IMR-90 (cell line): ENCODE measurements around the gene RAB39A. TPM values are rescaled to one million over a fixed set of nuclear protein-coding genes. Genes with fewer than 3 reads are reported as not detected.

Source experiments
- ATAC-seq: fragments of 200-7000 bp; cut with Tn5 transposase; 2 replicates; pipeline ENCODE4 v1.9.1; 2020; ENCODE audit warnings: low read depth, mild to moderate bottlenecking, moderate library complexity
- BruUV-seq: library from RNA; stranded (reverse); fragments of 400-500 nt; replicated peaks from 2 replicates; lab custom pipeline; 2021; lab: Mats Ljungman, UMichigan
- CTCF ChIA-PET: fragments of 300-600 bp; formaldehyde crosslinking; extraction: SDS; loops from one replicate; lab custom pipeline; 2021; ENCODE audit warnings: antibody characterized with exemption; lab: Yijun Ruan, JAX
- POLR2A ChIA-PET: fragments of 300-600 bp; sonication (Branson Sonifier 250); formaldehyde crosslinking; loops from one replicate; lab custom pipeline; 2022; ENCODE audit warnings: antibody characterized with exemption; ENCODE audit not compliant: unreplicated experiment; lab: Charles Lee
- DNase-seq: peaks from one replicate; pipeline ENCODE4 v3.0.0; 2013
- H2AFZ ChIP-seq: replicated peaks from 2 replicates; pipeline ENCODE3; 2013; ENCODE audit warnings: low read length, mild to moderate bottlenecking; ENCODE audit not compliant: poor library complexity
- H2AK5ac ChIP-seq: 2 replicates; pipeline ENCODE4 v1.6.1; 2013; ENCODE audit warnings: low read depth, low read length, inconsistent platforms
- H2AK9ac ChIP-seq: replicated peaks from 2 replicates; pipeline ENCODE3; 2013; ENCODE audit warnings: mild to moderate bottlenecking, low read depth, low read length, moderate library complexity; ENCODE audit not compliant: poor library complexity
- H2BK120ac ChIP-seq: 2 replicates; pipeline ENCODE4 v1.6.1; 2013; ENCODE audit warnings: low read depth, low read length, inconsistent platforms
- H2BK15ac ChIP-seq: 3 replicates; pipeline ENCODE4 v1.6.1; 2013; ENCODE audit warnings: low read depth, low read length, inconsistent platforms
- H2BK20ac ChIP-seq: 2 replicates; pipeline ENCODE4 v1.6.1; 2013; ENCODE audit warnings: low read depth, mild to moderate bottlenecking, inconsistent platforms, low read length, moderate library complexity
- H2BK5ac ChIP-seq: 2 replicates; pipeline ENCODE4 v1.6.1; 2013; ENCODE audit warnings: mild to moderate bottlenecking, low read depth, low read length, inconsistent platforms; ENCODE audit not compliant: poor library complexity, severe bottlenecking
- H3K14ac ChIP-seq: replicated peaks from 2 replicates; pipeline ENCODE4 v1.6.1; 2013; ENCODE audit warnings: low read depth, low read length, inconsistent platforms
- H3K18ac ChIP-seq: 2 replicates; pipeline ENCODE4 v1.6.1; 2013; ENCODE audit warnings: low read depth, low read length, control low read depth
- H3K23ac ChIP-seq: 2 replicates; pipeline ENCODE4 v1.6.1; 2013; ENCODE audit warnings: low read depth, low read length, inconsistent platforms
- H3K27ac ChIP-seq: 2 replicates; pipeline ENCODE4 v1.5.1; 2013; ENCODE audit warnings: mild to moderate bottlenecking, control low read depth, low read length; ENCODE audit not compliant: insufficient read depth
- H3K27me3 ChIP-seq: 2 replicates; pipeline ENCODE4 v1.6.1; 2013; ENCODE audit warnings: low read length; ENCODE audit not compliant: control insufficient read depth, insufficient read depth
- H3K36me3 ChIP-seq: 2 replicates; pipeline ENCODE4 v1.6.1; 2013; ENCODE audit warnings: low read length, mixed read lengths; ENCODE audit not compliant: control insufficient read depth, insufficient read depth
- H3K4ac ChIP-seq: 2 replicates; pipeline ENCODE4 v1.6.1; 2013; ENCODE audit warnings: low read depth, low read length, inconsistent platforms
- H3K4me1 ChIP-seq: 2 replicates; pipeline ENCODE4 v1.6.1; 2013; ENCODE audit warnings: low read length, mixed read lengths; ENCODE audit not compliant: control insufficient read depth, insufficient read depth
- H3K4me2 ChIP-seq: 2 replicates; pipeline ENCODE4 v1.6.1; 2013; ENCODE audit warnings: low read depth, mild to moderate bottlenecking, control low read depth, low read length, moderate library complexity
- H3K4me3 ChIP-seq: 2 replicates; pipeline ENCODE4 v1.5.1; 2013; ENCODE audit warnings: low read depth, mild to moderate bottlenecking, control low read depth, low read length, moderate library complexity; ENCODE audit not compliant: insufficient read depth
- H3K56ac ChIP-seq: 2 replicates; pipeline ENCODE4 v1.6.1; 2013; ENCODE audit warnings: low read length, inconsistent platforms; ENCODE audit not compliant: insufficient read depth; ENCODE audit errors: extremely low read depth
- H3K79me1 ChIP-seq, 2 experiments: 2 replicates each; pipeline ENCODE4 v1.6.1; 2013; ENCODE audit warnings: low read length in 2 of 2, inconsistent platforms in 1 of 2, low read depth in 1 of 2
- H3K9ac ChIP-seq: 2 replicates; pipeline ENCODE4 v1.6.1; 2013; ENCODE audit warnings: low read depth, low read length, control low read depth
- H3K9me1 ChIP-seq: 2 replicates; pipeline ENCODE4 v1.6.1; 2013; ENCODE audit warnings: low read length, inconsistent platforms; ENCODE audit not compliant: insufficient read depth
- H3K9me3 ChIP-seq: 2 replicates; pipeline ENCODE4 v1.6.1; 2013; ENCODE audit warnings: low read length; ENCODE audit not compliant: control insufficient read depth, insufficient read depth
- H4K20me1 ChIP-seq: 2 replicates; pipeline ENCODE4 v1.6.1; 2013; ENCODE audit warnings: low read length, inconsistent platforms; ENCODE audit not compliant: insufficient read depth
- H4K5ac ChIP-seq: 2 replicates; pipeline ENCODE4 v1.6.1; 2013; ENCODE audit warnings: mild to moderate bottlenecking, low read depth, low read length, control low read depth
- H4K8ac ChIP-seq, 2 experiments: 2 replicates each; pipeline ENCODE4 v1.6.1; 2013; ENCODE audit warnings: low read depth in 2 of 2, low read length in 2 of 2, control low read depth in 1 of 2, inconsistent platforms in 1 of 2
- H4K91ac ChIP-seq: 2 replicates; pipeline ENCODE4 v1.6.1; 2013; ENCODE audit warnings: low read depth, low read length, inconsistent platforms; ENCODE audit not compliant: insufficient read depth
- BHLHE40 ChIP-seq: fragments of 150-350 bp; IDR thresholded peaks from 2 replicates; pipeline ENCODE4 v1.6.1; 2016; ENCODE audit warnings: mild to moderate bottlenecking, low read depth, low read length
- CEBPB ChIP-seq: IDR thresholded peaks from 2 replicates; pipeline ENCODE4 v1.6.1; 2012; ENCODE audit warnings: low read depth, low read length, improper control_type of control experiment
- CHD1 ChIP-seq: IDR thresholded peaks from 2 replicates; pipeline ENCODE4 v1.6.1; 2012; ENCODE audit warnings: low read depth, low read length, improper control_type of control experiment
- CTCF ChIP-seq: conservative IDR thresholded peaks from 2 replicates; pipeline ENCODE4 v1.5.1; 2012; ENCODE audit warnings: mild to moderate bottlenecking, low read depth, low read length, improper control_type of control experiment
- FOS ChIP-seq: fragments of 150-350 bp; IDR thresholded peaks from 2 replicates; pipeline ENCODE4 v1.6.1; 2016; ENCODE audit warnings: low read depth, low read length
- MAFK ChIP-seq: IDR thresholded peaks from 2 replicates; pipeline ENCODE4 v1.6.1; 2012; ENCODE audit warnings: low read depth, low read length, improper control_type of control experiment
- MXI1 ChIP-seq: IDR thresholded peaks from 2 replicates; pipeline ENCODE4 v1.6.1; 2012; ENCODE audit warnings: low read depth, mild to moderate bottlenecking, low read length, moderate library complexity, borderline replicate concordance
- NFE2L2 ChIP-seq: fragments of 150-350 bp; IDR thresholded peaks from 2 replicates; pipeline ENCODE4 v1.6.1; 2016; ENCODE audit warnings: low read depth, mild to moderate bottlenecking, low read length
- RAD21 ChIP-seq: IDR thresholded peaks from 2 replicates; pipeline ENCODE4 v1.6.1; 2012; ENCODE audit warnings: low read length, improper control_type of control experiment
- RCOR1 ChIP-seq: IDR thresholded peaks from 2 replicates; pipeline ENCODE4 v1.6.1; 2012; ENCODE audit warnings: mild to moderate bottlenecking, low read length, improper control_type of control experiment; ENCODE audit not compliant: insufficient replicate concordance
- RFX5 ChIP-seq: IDR thresholded peaks from 2 replicates; pipeline ENCODE4 v1.8.0; 2012; ENCODE audit warnings: low read depth, mild to moderate bottlenecking, low read length, moderate library complexity
- SMC3 ChIP-seq: fragments of 150-350 bp; IDR thresholded peaks from 2 replicates; pipeline ENCODE4 v1.6.1; 2016; ENCODE audit warnings: low read depth, mild to moderate bottlenecking, antibody characterized with exemption, low read length, moderate library complexity
- USF2 ChIP-seq: fragments of 150-350 bp; IDR thresholded peaks from 2 replicates; pipeline ENCODE4 v1.6.1; 2017; ENCODE audit warnings: mild to moderate bottlenecking, antibody characterized with exemption, low read length, low read depth
- WGBS, 2 experiments: methylation state at CpG; one replicate each; pipeline versions ENCODE4 v1.1.5 to v1.1.7; 2013; ENCODE audit warnings: missing lambda C conversion rate in 2 of 2; ENCODE audit not compliant: insufficient read length in 1 of 2; ENCODE audit errors: extremely low coverage in 2 of 2; 5-methylcytosine and 5-hydroxymethylcytosine counted together
- dilution Hi-C: fragments of 300-500 bp; cut with HindIII; formaldehyde crosslinking; loops from one replicate; pipeline ENCODE4 v1.14.3; 2018; ENCODE audit warnings: low sequenced_read_pairs; ENCODE audit not compliant: unreplicated experiment
- in situ Hi-C: fragments of 300-500 bp; cut with MboI; formaldehyde crosslinking; loops from 3 replicates; pipeline ENCODE4 v1.14.3; 2019; ENCODE audit warnings: low sequenced_read_pairs, inconsistent platforms, mixed read lengths
- intact Hi-C: fragments of 100-400 bp; cut with micrococcal nuclease; formaldehyde crosslinking; loops from 2 replicates; pipeline ENCODE4 v1.10.0; 2022
- polyA plus RNA-seq, 3 experiments: library from polyadenylated mRNA; depleted of rRNA; stranded (reverse); fragments of >200 nt; gene quantifications; 2 replicates each; pipeline ENCODE4 v1.2.3, GENCODE V29; 2012; ENCODE audit warnings: low replicate concordance in 1 of 3
- total RNA-seq: library from RNA; depleted of rRNA; stranded (reverse); fragments of >200 nt; gene quantifications from 2 replicates; pipeline ENCODE4 v1.2.3, GENCODE V29; 2012

RAB39A gene
- total and polyA plus RNA-seq, 2 of the 4 experiments (the other 2 are of a cell fraction): not detected

GRCh38 chr11:108009497-108010370, 81.5 kb downstream of the RAB39A start (continued):
- TF ChIP-seq CEBPB: no peak
- no peak for TF ChIP-seq BHLHE40
- no peak for TF ChIP-seq MXI1

GRCh38 chr11:108012139-108012725, 84.0 kb downstream of the RAB39A start:
- POLR2A ChIA-PET: no interaction called here
- no peaks in the 10 kb centered on the region; the same call in 1 of the 2 replicates for H3K36me3 ChIP-seq
- H3K27ac ChIP-seq: no peak overlapping the region
- H2BK15ac ChIP-seq: no peak overlapping the region
- H3K9me3 ChIP-seq: no peaks in the 10 kb centered on the region
- no peak overlapping the region for H3K4me3 ChIP-seq
- no peak overlapping the region for H2AK5ac ChIP-seq
- no peak overlapping the region for H4K91ac ChIP-seq
- H2BK20ac ChIP-seq: no peak overlapping the region
- peaks cover 40% of the 10 kb centered on the region for H4K20me1 ChIP-seq
- intact Hi-C loops (loop anchor here (5.0 kb wide), 2 partner anchors 80 to 100 kb away; no protein-coding TSS in a partner anchor), dilution Hi-C loops (no loop called here), in situ Hi-C loops (loop anchor here (10.0 kb wide), 1 partner anchor 643 kb away; no protein-coding TSS in a partner anchor)
- peaks cover 13 to 53% of the 10 kb centered on the region in 2 experiments; a peak in 3 of 4 replicates for H3K79me1 ChIP-seq
- H3K4ac ChIP-seq: no peak overlapping the region
- no peaks in the 10 kb centered on the region for H3K27me3 ChIP-seq
- no peaks in the 10 kb centered on the region for H3K4me1 ChIP-seq
- H4K8ac ChIP-seq: no peak overlapping the region
- H2BK5ac ChIP-seq: no peak overlapping the region
- no peak overlapping the region for H3K23ac ChIP-seq
- 100% methylated on average over 1 of the region's 5 CpGs; no CpG with 5 or more reads in 1 of the 2 experiments for WGBS, 2 experiments
- no peak overlapping the region for H3K4me2 ChIP-seq
- no TSS peak for BruUV-seq
- no peak overlapping the region for H3K56ac ChIP-seq
- peaks cover 8% of the 10 kb centered on the region; the same call in 1 of the 2 replicates for H3K9me1 ChIP-seq
- H3K9ac ChIP-seq: no peak overlapping the region
- no peak overlapping the region for H3K14ac ChIP-seq
- no peak overlapping the region for H2BK120ac ChIP-seq
- no peak overlapping the region for H3K18ac ChIP-seq
- no peak overlapping the region for H4K5ac ChIP-seq
- H2AFZ ChIP-seq: no peak overlapping the region
- ATAC-seq (no peak), DNase-seq (no peak)
- no peak overlapping the region for H2AK9ac ChIP-seq
- CTCF ChIA-PET: interaction anchor here (0.9 kb wide), 1 partner anchor 25 kb away, joined by 3 read pairs; no protein-coding TSS in a partner anchor
- TF ChIP-seq CTCF: no peak
- no peak for TF ChIP-seq NFE2L2
- no peak for TF ChIP-seq RCOR1
- TF ChIP-seq SMC3: no peak
- TF ChIP-seq RAD21: no peak
- TF ChIP-seq MAFK: no peak
- TF ChIP-seq BHLHE40: no peak
- TF ChIP-seq USF2: no peak
- no peak for TF ChIP-seq CEBPB
- no peak for TF ChIP-seq FOS
- no peak for TF ChIP-seq CHD1
- no peak for TF ChIP-seq RFX5
